A673 (cell line): Measurements from ENCODE around the gene HMGCS2.
"Not testable (repeated sequence)": the region's sequence is repeated elsewhere in the genome, so short reads cannot be mapped to it uniquely, and the experiment has no call there.

Experiments
- EZH2 ChIP-seq: fragments of 200-600 bp; sonication (generic); IDR thresholded peaks from 2 replicates; pipeline ENCODE4 v1.6.1; 2017; ENCODE audit warnings: borderline replicate concordance, low read depth, mild to moderate bottlenecking, mixed read lengths, antibody characterized with exemption, low read length; ENCODE audit not compliant: poor library complexity, severe bottlenecking
- TF ChIP-seq, protein P1 (sequence below): fragments of 300-800, 200-600 bp; sonication (generic); conservative IDR thresholded peaks from 2 replicates; pipeline ENCODE4 v1.5.1; 2017; ENCODE audit warnings: low read depth, mild to moderate bottlenecking, antibody characterized with exemption, low read length, moderate library complexity, mixed read lengths

DNA sequence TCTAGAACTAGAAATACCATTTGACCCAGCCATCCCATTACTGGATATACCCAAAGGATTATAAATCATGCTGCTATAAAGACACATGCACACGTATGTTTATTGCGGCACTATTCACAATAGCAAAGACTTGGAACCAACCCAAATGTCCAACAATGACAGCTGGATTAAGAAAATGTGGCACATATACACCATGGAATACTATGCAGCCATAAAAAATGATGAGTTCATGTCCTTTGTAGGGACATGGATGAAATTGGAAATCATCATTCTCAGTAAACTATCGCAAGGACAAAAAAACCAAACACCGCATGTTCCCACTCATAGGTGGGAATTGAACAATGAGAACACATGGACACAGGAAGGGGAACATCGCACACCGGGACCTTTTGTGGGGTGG, 62.1 kb downstream of the HMGCS2 start:
- TF ChIP-seq, protein P1, sequence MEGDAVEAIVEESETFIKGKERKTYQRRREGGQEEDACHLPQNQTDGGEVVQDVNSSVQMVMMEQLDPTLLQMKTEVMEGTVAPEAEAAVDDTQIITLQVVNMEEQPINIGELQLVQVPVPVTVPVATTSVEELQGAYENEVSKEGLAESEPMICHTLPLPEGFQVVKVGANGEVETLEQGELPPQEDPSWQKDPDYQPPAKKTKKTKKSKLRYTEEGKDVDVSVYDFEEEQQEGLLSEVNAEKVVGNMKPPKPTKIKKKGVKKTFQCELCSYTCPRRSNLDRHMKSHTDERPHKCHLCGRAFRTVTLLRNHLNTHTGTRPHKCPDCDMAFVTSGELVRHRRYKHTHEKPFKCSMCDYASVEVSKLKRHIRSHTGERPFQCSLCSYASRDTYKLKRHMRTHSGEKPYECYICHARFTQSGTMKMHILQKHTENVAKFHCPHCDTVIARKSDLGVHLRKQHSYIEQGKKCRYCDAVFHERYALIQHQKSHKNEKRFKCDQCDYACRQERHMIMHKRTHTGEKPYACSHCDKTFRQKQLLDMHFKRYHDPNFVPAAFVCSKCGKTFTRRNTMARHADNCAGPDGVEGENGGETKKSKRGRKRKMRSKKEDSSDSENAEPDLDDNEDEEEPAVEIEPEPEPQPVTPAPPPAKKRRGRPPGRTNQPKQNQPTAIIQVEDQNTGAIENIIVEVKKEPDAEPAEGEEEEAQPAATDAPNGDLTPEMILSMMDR, result not testable (repeated sequence)
- not testable (repeated sequence) for TF ChIP-seq EZH2
